Hepatocyte (in vitro differentiated cells): ENCODE measurements around the gene NPDC1. TPM values are rescaled to one million over a fixed set of nuclear protein-coding genes. Genes with fewer than 3 reads are reported as not detected.

Source experiments
- DNase-seq: peaks from one replicate; pipeline ENCODE4 v3.0.0-alpha.2; 2016; ENCODE audit warnings: low spot score
- H2AFZ ChIP-seq: fragments of 200-600 bp; sonication (generic); 2 replicates; pipeline ENCODE4 v1.6.0; 2016; ENCODE audit warnings: antibody characterized with exemption, mild to moderate bottlenecking
- H3K27ac ChIP-seq: fragments of 200-600 bp; sonication (generic); 2 replicates; pipeline ENCODE4 v1.5.1; 2016; ENCODE audit warnings: mild to moderate bottlenecking
- H3K27me3 ChIP-seq: fragments of 200-600 bp; sonication (generic); 2 replicates; pipeline ENCODE4 v1.6.1; 2016
- H3K36me3 ChIP-seq: fragments of 200-600 bp; sonication (generic); replicated peaks from 2 replicates; pipeline ENCODE4 v1.5.1; 2016; ENCODE audit warnings: low read depth; ENCODE audit not compliant: insufficient read depth
- H3K4me1 ChIP-seq: fragments of 200-600 bp; sonication (generic); 2 replicates; pipeline ENCODE4 v1.5.1; 2016; ENCODE audit warnings: mild to moderate bottlenecking, moderate library complexity; ENCODE audit not compliant: insufficient read depth
- H3K4me2 ChIP-seq: fragments of 200-600 bp; sonication (generic); 2 replicates; pipeline ENCODE4 v1.6.0; 2016
- H3K4me3 ChIP-seq: fragments of 200-600 bp; sonication (generic); 2 replicates; pipeline ENCODE4 v1.5.1; 2016; ENCODE audit warnings: mild to moderate bottlenecking
- H3K79me2 ChIP-seq: fragments of 200-600 bp; sonication (generic); 2 replicates; pipeline ENCODE4 v1.6.0; 2017; ENCODE audit warnings: mild to moderate bottlenecking
- H3K9me2 ChIP-seq: fragments of 200-600 bp; sonication (generic); replicated peaks from 2 replicates; pipeline ENCODE4 v1.6.0; 2017; ENCODE audit warnings: mild to moderate bottlenecking; ENCODE audit not compliant: insufficient read depth
- H3K9me3 ChIP-seq: fragments of 200-600 bp; sonication (generic); 2 replicates; pipeline ENCODE4 v1.5.1; 2016; ENCODE audit warnings: low read depth, mild to moderate bottlenecking
- H4K20me1 ChIP-seq: fragments of 200-600 bp; sonication (generic); 2 replicates; pipeline ENCODE4 v1.6.0; 2016; ENCODE audit warnings: mild to moderate bottlenecking; ENCODE audit not compliant: insufficient read depth, poor library complexity, severe bottlenecking
- EZH2 ChIP-seq: fragments of 200-600 bp; sonication (generic); IDR thresholded peaks from 2 replicates; pipeline ENCODE4 v1.6.1; 2016; ENCODE audit warnings: antibody characterized with exemption, mild to moderate bottlenecking, borderline replicate concordance
- EZH2phosphoT487 ChIP-seq: fragments of 200-600 bp; sonication (generic); IDR thresholded peaks from one replicate; pipeline ENCODE4 v1.6.1; 2018; ENCODE audit warnings: antibody characterized with exemption, mild to moderate bottlenecking, low read depth, moderate library complexity; ENCODE audit not compliant: unreplicated experiment, severe bottlenecking
- WGBS: methylation state at CpG from one replicate; pipeline ENCODE4 v1.1.6; 2016; ENCODE audit warnings: low lambda C conversion rate; ENCODE audit errors: missing lambda C conversion rate; 5-methylcytosine and 5-hydroxymethylcytosine counted together
- polyA plus RNA-seq: library from polyadenylated mRNA; unstranded; fragments of >200 nt; fragmentation: Nextera tagmentation; extraction: Ambion mirVana; gene quantifications from 2 replicates; pipeline ENCODE4 v1.2.1, GENCODE V29; 2016
- total RNA-seq: library from RNA; depleted of rRNA; stranded (reverse); fragments of >200 nt; gene quantifications from 2 replicates; pipeline ENCODE4 v1.2.3, GENCODE V29; 2014
- TF ChIP-seq, protein P1 (sequence below): fragments of 200-600 bp; sonication (generic); IDR thresholded peaks from 2 replicates; pipeline ENCODE4 v1.5.1; 2016; ENCODE audit warnings: antibody characterized with exemption, mild to moderate bottlenecking; ENCODE audit not compliant: poor library complexity

Gene NPDC1
- total and polyA plus RNA-seq, 2 experiments from 2014 or later = 12.7 to 72.7 TPM

DNA sequence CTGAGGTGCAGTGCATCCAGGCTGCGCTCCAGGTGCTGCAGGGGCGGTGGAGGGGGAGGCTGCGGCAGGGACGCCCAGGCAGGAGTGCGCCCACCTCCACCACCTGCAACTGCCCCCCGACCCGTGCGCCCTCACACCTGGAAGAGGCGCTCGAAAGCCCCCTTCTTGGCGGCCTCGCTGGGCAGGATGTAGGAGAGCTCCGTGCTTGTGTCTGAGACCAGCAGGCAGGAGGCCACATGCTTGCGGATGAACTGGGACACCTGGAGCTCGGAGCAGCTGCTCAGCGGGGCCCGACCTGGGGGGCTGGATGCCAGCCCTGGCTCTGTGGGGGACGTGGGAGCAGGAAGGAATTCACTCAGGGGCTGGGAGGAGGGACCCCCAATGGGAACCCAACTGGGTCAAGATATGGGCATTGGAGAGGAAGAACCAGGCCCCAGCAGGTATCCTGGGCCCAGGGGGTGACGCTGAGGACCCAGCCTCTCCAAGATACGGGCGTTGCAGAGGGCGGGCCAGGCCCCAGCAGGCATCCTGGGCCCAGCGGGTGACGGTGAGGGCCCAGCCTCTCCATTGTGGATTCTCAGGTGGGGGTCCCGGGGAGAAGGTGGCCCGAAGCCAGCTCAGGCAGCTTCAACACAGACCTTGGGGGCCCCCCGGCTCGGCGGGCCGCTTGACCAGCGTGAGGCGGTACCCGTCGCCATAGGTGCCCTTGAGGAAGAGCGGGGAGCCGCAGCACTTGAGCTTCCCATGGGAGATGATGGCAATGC is 31.0 kb downstream of the NPDC1 start:
- Histone ChIP-seq H3K4me1 (no peaks in the 10 kb centered on the region), H3K36me3 (no peaks in the 10 kb centered on the region), H3K79me2 (no peaks in the 10 kb centered on the region), H3K4me2 (no peak overlapping the region), H3K9me3 (no peaks in the 10 kb centered on the region), H3K27ac (no peak overlapping the region), H2AFZ (no peak overlapping the region), H3K9me2 (no peaks in the 10 kb centered on the region), H4K20me1 (no peaks in the 10 kb centered on the region), H3K27me3 (no peaks in the 10 kb centered on the region), H3K4me3 (no peak overlapping the region)
- no peak for DNase-seq
- TF ChIP-seq, protein P1, sequence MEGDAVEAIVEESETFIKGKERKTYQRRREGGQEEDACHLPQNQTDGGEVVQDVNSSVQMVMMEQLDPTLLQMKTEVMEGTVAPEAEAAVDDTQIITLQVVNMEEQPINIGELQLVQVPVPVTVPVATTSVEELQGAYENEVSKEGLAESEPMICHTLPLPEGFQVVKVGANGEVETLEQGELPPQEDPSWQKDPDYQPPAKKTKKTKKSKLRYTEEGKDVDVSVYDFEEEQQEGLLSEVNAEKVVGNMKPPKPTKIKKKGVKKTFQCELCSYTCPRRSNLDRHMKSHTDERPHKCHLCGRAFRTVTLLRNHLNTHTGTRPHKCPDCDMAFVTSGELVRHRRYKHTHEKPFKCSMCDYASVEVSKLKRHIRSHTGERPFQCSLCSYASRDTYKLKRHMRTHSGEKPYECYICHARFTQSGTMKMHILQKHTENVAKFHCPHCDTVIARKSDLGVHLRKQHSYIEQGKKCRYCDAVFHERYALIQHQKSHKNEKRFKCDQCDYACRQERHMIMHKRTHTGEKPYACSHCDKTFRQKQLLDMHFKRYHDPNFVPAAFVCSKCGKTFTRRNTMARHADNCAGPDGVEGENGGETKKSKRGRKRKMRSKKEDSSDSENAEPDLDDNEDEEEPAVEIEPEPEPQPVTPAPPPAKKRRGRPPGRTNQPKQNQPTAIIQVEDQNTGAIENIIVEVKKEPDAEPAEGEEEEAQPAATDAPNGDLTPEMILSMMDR = no peak
- TF ChIP-seq EZH2 (no peak), EZH2phosphoT487 (no peak)
- 98% methylated on average over 34 of the region's 36 CpGs for WGBS

DNA sequence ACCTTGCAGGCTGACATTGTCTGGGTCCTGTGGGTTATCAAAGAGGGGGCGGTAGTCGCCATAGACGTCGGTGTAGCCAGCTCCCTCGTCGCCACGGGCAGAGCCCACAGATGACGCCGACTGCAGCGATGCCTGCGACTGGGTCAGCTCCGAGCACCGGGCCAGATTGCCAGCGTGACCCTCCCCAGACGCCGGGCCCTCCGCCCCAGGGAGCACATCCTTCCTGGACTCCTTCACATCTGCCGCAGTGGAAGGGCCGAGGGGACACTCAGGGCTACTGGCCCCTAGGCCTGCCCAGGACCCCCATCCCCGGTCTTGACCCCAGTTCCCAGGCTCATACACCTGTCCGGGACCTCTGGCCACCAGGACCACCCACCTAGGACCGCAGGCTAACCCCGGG is 31.8 kb downstream of the NPDC1 start:
- H3K4me1 ChIP-seq = no peaks in the 10 kb centered on the region
- no peaks in the 10 kb centered on the region for H3K36me3 ChIP-seq
- no peaks in the 10 kb centered on the region for H3K79me2 ChIP-seq
- TF ChIP-seq EZH2phosphoT487 (no peak), EZH2 (no peak)
- TF ChIP-seq, protein P1 = no peak
- no peaks in the 10 kb centered on the region for H4K20me1 ChIP-seq
- no peak overlapping the region for H3K27ac ChIP-seq
- 93% methylated on average over 23 of the region's 23 CpGs for WGBS
- H3K27me3 ChIP-seq = no peaks in the 10 kb centered on the region
- no peaks in the 10 kb centered on the region for H3K9me2 ChIP-seq
- H3K4me3 ChIP-seq = no peak overlapping the region
- H3K9me3 ChIP-seq = no peaks in the 10 kb centered on the region
- H3K4me2 ChIP-seq = no peak overlapping the region
- no peak overlapping the region for H2AFZ ChIP-seq
- DNase-seq = no peak

DNA sequence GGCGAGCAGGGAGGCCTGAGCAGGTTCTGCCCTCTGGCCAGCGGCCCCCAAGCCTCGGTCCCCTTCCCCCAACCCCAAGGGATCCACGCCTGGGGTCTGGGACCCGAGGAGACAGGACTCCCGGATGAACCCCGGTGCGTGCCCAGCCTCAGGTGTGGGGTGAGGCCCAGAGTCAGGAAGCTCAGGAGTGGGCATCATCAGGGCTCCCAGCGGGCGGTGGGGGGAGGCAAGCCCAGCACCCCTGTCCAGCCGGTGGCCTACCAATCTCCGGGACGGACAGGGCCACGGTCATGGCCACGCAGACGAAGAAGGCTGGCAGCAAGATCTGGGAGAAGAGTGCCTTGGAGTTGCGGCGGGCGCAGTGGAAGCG is 32.4 kb downstream of the NPDC1 start:
- H4K20me1 ChIP-seq = no peaks in the 10 kb centered on the region
- no peaks in the 10 kb centered on the region for H3K27me3 ChIP-seq
- no peaks in the 10 kb centered on the region for H3K79me2 ChIP-seq
- 97% methylated on average over 18 of the region's 20 CpGs for WGBS
- no peak for DNase-seq
- TF ChIP-seq EZH2phosphoT487 = no peak
- H3K4me2 ChIP-seq = no peak overlapping the region
- no peak overlapping the region for H2AFZ ChIP-seq
- H3K4me3 ChIP-seq = no peak overlapping the region
- no peaks in the 10 kb centered on the region for H3K9me2 ChIP-seq
- H3K9me3 ChIP-seq = no peaks in the 10 kb centered on the region
- no peaks in the 10 kb centered on the region for H3K36me3 ChIP-seq
- no peak overlapping the region for H3K27ac ChIP-seq
- H3K4me1 ChIP-seq = no peaks in the 10 kb centered on the region

DNA sequence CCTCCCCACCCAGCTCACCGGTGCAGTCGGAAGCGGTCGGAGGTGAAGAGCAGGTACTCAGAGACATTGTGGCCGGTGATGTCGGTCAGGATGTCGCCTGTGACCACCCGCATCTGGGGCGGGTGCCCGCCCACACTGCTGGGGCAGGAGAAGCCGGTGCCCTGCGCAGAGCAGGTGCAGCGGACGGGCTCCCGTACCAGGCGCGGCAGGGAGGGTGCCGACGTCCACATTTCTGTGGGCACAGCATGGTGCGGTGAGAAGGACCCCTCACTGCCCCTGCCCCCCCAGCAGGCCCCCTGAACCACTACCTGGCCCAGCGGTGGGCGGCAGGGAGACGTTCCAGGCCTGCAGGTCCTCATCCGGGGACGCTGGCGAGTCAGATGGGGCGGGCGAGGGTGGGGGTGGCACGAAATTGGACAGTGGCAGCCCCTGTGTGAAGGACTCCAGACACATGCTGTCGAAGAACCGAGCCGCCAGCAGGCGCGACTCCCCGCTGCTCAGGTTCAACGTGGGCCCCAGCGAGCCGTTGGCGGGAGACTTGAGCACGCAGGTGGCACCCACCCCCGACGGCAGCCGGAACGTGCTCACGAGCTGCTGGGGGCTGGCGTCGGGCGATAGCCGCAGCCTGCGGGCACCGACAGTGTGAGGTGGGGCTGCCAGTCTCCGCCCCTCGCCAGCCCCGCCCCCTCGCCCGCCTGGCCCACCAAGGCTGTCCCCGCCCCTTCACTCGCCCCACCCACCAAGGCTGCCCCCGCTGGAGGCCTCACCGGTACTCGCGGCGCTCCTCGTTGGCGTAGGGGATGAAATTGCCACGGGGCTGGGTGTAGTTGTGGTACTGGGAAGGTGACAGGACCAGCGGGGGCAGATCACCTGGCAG is 33.0 kb downstream of the NPDC1 start:
- H3K9me2 ChIP-seq = no peaks in the 10 kb centered on the region

More for the DNA sequence above, 33.0 kb downstream of the NPDC1 start:
- H3K27ac ChIP-seq = no peak overlapping the region
- no peak for TF ChIP-seq EZH2phosphoT487
- TF ChIP-seq, protein P1 = no peak
- no peak for TF ChIP-seq EZH2
- no peak overlapping the region for H2AFZ ChIP-seq
- H3K36me3 ChIP-seq = no peaks in the 10 kb centered on the region
- no peaks in the 10 kb centered on the region for H3K9me3 ChIP-seq
- H3K27me3 ChIP-seq = no peaks in the 10 kb centered on the region
- H4K20me1 ChIP-seq = no peaks in the 10 kb centered on the region
- no peaks in the 10 kb centered on the region for H3K79me2 ChIP-seq
- H3K4me1 ChIP-seq = no peaks in the 10 kb centered on the region
- no peak overlapping the region for H3K4me2 ChIP-seq
- DNase-seq = no peak
- WGBS = 89% methylated on average over 32 of the region's 67 CpGs
- H3K4me3 ChIP-seq = no peak overlapping the region
